HCT116 (cell line): ENCODE measurements around the gene POU2AF2. TPM values are rescaled to one million over a fixed set of nuclear protein-coding genes. Genes with fewer than 3 reads are reported as not detected.

Experiments
- ATAC-seq: fragments of 200-7000 bp; cut with Tn5 transposase; 2 replicates; pipeline ENCODE4 v1.9.1; 2020; ENCODE audit warnings: mild to moderate bottlenecking, moderate library complexity
- BruUV-seq: library from RNA; stranded (reverse); fragments of 400-500 nt; replicated peaks from 2 replicates; lab custom pipeline; 2021; lab: Mats Ljungman, UMichigan
- CTCF ChIA-PET: fragments of 300-600 bp; sonication (Branson Sonifier 250); formaldehyde crosslinking; loops from one replicate; lab custom pipeline; 2021; ENCODE audit warnings: antibody characterized with exemption; lab: Charles Lee
- POLR2A ChIA-PET: fragments of 300-600, 350-600 bp; sonication (Branson Sonifier 250); formaldehyde crosslinking; loops from one replicate; lab custom pipeline; 2021; ENCODE audit warnings: antibody characterized with exemption; lab: Charles Lee
- RAD21 ChIA-PET, 2 experiments: fragments of 300-600 bp; sonication (Branson Sonifier 250); formaldehyde crosslinking; loops; one replicate each; lab custom pipeline; 2023; ENCODE audit warnings: low total read pairs in 2 of 2; ENCODE audit not compliant: uncharacterized antibody in 2 of 2, unreplicated experiment in 2 of 2, low non-redundant PET in 1 of 2; lab: Charles Lee
- DNase-seq: peaks from one replicate; pipeline ENCODE4 v3.0.0-alpha.2; 2010; ENCODE audit warnings: low read depth, low spot score
- H2AFZ ChIP-seq: fragments of 200-600 bp; shearing (Covaris generic), sonication (generic); 2 replicates; pipeline ENCODE4 v1.6.1; 2017; ENCODE audit warnings: low read depth, mixed run types, mixed read lengths, antibody characterized with exemption, low read length; ENCODE audit not compliant: poor library complexity, severe bottlenecking
- H3K27ac ChIP-seq: 2 replicates; pipeline ENCODE4 v1.5.1; 2012; ENCODE audit warnings: low read depth, low read length
- H3K27me3 ChIP-seq: fragments of 200-600 bp; sonication (generic); 2 replicates; pipeline ENCODE4 v1.6.1; 2016; ENCODE audit warnings: mixed run types, low read length, mixed read lengths; ENCODE audit not compliant: insufficient read depth
- H3K36me3 ChIP-seq, 2 experiments: fragments of 200-500 bp in 1 of 2; fragments of 200-600 bp in 1 of 2; sonication (Bioruptor generic) in 1 of 2; sonication (generic) in 1 of 2; 2 replicates each; pipeline versions ENCODE4 v1.5.1 to v1.6.1; 2014 to 2016; ENCODE audit warnings: low read length in 2 of 2, inconsistent platforms in 1 of 2, mixed read lengths in 1 of 2, mixed run types in 1 of 2; ENCODE audit not compliant: insufficient read depth in 2 of 2, control insufficient read depth in 1 of 2
- H3K4me1 ChIP-seq, 2 experiments: fragments of 200-600 bp in 1 of 2; sonication (generic) in 1 of 2; 2 replicates each; pipeline versions ENCODE4 v1.5.1 to v1.6.1; 2012 to 2017; ENCODE audit warnings: low read length in 2 of 2, inconsistent platforms in 1 of 2, mild to moderate bottlenecking in 1 of 2, mixed read lengths in 1 of 2, mixed run types in 1 of 2, moderate library complexity in 1 of 2; ENCODE audit not compliant: insufficient read depth in 2 of 2, control insufficient read depth in 1 of 2
- H3K4me2 ChIP-seq: fragments of 200-600 bp; sonication (generic); 2 replicates; pipeline ENCODE4 v1.6.1; 2017; ENCODE audit warnings: mixed run types, low read length, mixed read lengths
- H3K4me3 ChIP-seq, 2 experiments: fragments of 200-600 bp in 1 of 2; sonication (generic) in 1 of 2; replicated peaks in 1 of 2; 2 replicates each; pipeline ENCODE4 v1.5.1; 2011 to 2016; ENCODE audit warnings: low read length in 2 of 2, control low read depth in 1 of 2, low read depth in 1 of 2, mild to moderate bottlenecking in 1 of 2, mixed read lengths in 1 of 2, mixed run types in 1 of 2
- H3K79me2 ChIP-seq: fragments of 200-600 bp; sonication (generic); 2 replicates; pipeline ENCODE4 v1.6.1; 2017; ENCODE audit warnings: mild to moderate bottlenecking, mixed run types, low read length, moderate library complexity, mixed read lengths; ENCODE audit not compliant: insufficient read depth
- H3K9ac ChIP-seq: fragments of 200-600 bp; sonication (generic); 2 replicates; pipeline ENCODE4 v1.6.1; 2016; ENCODE audit warnings: low read length, mixed read lengths
- H3K9me2 ChIP-seq: fragments of 200-600 bp; sonication (generic), shearing (Covaris generic); 2 replicates; pipeline ENCODE4 v1.6.1; 2017; ENCODE audit warnings: mixed run types, mild to moderate bottlenecking, moderate library complexity; ENCODE audit not compliant: insufficient read depth
- H3K9me3 ChIP-seq, 2 experiments: fragments of 200-500 bp in 1 of 2; fragments of 200-600 bp in 1 of 2; sonication (Bioruptor generic) in 1 of 2; sonication (generic) in 1 of 2; 2 replicates each; pipeline ENCODE4 v1.6.1; 2014 to 2017; ENCODE audit warnings: low read length in 2 of 2, mixed read lengths in 2 of 2, inconsistent platforms in 1 of 2, low read depth in 1 of 2, mild to moderate bottlenecking in 1 of 2, mixed run types in 1 of 2, moderate library complexity in 1 of 2; ENCODE audit not compliant: control insufficient read depth in 1 of 2, insufficient read depth in 1 of 2
- H4K20me1 ChIP-seq: fragments of 200-600 bp; sonication (generic), shearing (Covaris generic); 2 replicates; pipeline ENCODE4 v1.6.1; 2017; ENCODE audit warnings: mixed run types, mild to moderate bottlenecking, moderate library complexity; ENCODE audit not compliant: insufficient read depth
- ATF3 ChIP-seq: IDR thresholded peaks from 2 replicates; pipeline ENCODE4 v1.6.1; 2012
- CBX3 ChIP-seq: IDR thresholded peaks from 2 replicates; pipeline ENCODE4 v1.6.1; 2012; ENCODE audit warnings: low read depth
- CEBPB ChIP-seq: IDR thresholded peaks from 2 replicates; pipeline ENCODE4 v1.6.1; 2012; ENCODE audit warnings: low read depth
- CTCF ChIP-seq, 3 experiments: fragments of 200-600 bp in 1 of 3; sonication (generic) in 1 of 3; IDR thresholded peaks in 2 of 3; conservative IDR thresholded peaks in 1 of 3; 2 replicates each; pipeline ENCODE4 v1.5.1; 2012 to 2017; ENCODE audit warnings: low read depth in 2 of 3, low read length in 2 of 3, antibody characterized with exemption in 1 of 3, borderline replicate concordance in 1 of 3, control low read depth in 1 of 3, mild to moderate bottlenecking in 1 of 3, mixed read lengths in 1 of 3, mixed run types in 1 of 3, moderate library complexity in 1 of 3; ENCODE audit not compliant: insufficient read depth in 1 of 3
- EGR1 ChIP-seq: IDR thresholded peaks from 2 replicates; pipeline ENCODE4 v1.6.1; 2012; ENCODE audit warnings: low read depth
- ELF1 ChIP-seq: IDR thresholded peaks from 2 replicates; pipeline ENCODE4 v1.6.1; 2012; ENCODE audit warnings: low read depth, borderline replicate concordance
- EZH2 ChIP-seq: fragments of 200-600 bp; sonication (generic); IDR thresholded peaks from 2 replicates; pipeline ENCODE4 v1.6.1; 2017; ENCODE audit warnings: antibody characterized with exemption, mixed run types
- EZH2phosphoT487 ChIP-seq: fragments of 200-600 bp; IDR thresholded peaks from 2 replicates; pipeline ENCODE4 v1.6.1; 2018; ENCODE audit warnings: antibody characterized with exemption, borderline replicate concordance
- FOSL1 ChIP-seq: IDR thresholded peaks from 2 replicates; pipeline ENCODE4 v1.6.1; 2012; ENCODE audit warnings: low read depth
- POLR2A ChIP-seq: IDR thresholded peaks from 2 replicates; pipeline ENCODE4 v1.7.0; 2011; ENCODE audit warnings: borderline replicate concordance; ENCODE audit not compliant: insufficient read depth, insufficient read length; ENCODE audit errors: extremely low read depth
- POLR2AphosphoS5 ChIP-seq: IDR thresholded peaks from 2 replicates; pipeline ENCODE4 v1.6.1; 2011; ENCODE audit warnings: mild to moderate bottlenecking, low read depth, low read length, moderate library complexity
- RAD21 ChIP-seq: IDR thresholded peaks from 2 replicates; pipeline ENCODE4 v1.6.1; 2012; ENCODE audit warnings: low read depth, mild to moderate bottlenecking
- REST ChIP-seq: IDR thresholded peaks from 2 replicates; pipeline ENCODE4 v1.6.1; 2012; ENCODE audit warnings: low read depth
- SIN3A ChIP-seq: IDR thresholded peaks from 2 replicates; pipeline ENCODE4 v1.6.1; 2012; ENCODE audit warnings: low read depth
- SRF ChIP-seq: IDR thresholded peaks from 2 replicates; pipeline ENCODE4 v1.6.1; 2012; ENCODE audit warnings: low read depth
- YY1 ChIP-seq: IDR thresholded peaks from 2 replicates; pipeline ENCODE4 v1.6.1; 2011; ENCODE audit warnings: low read length, low read depth, moderate library complexity, mild to moderate bottlenecking; ENCODE audit not compliant: insufficient replicate concordance; ENCODE audit errors: extremely low read depth
- ZFX ChIP-seq: fragments of 450-650 bp; IDR thresholded peaks from 2 replicates; pipeline ENCODE4 v1.6.1; 2017
- ZNF274 ChIP-seq: fragments of 200-500 bp; sonication (Bioruptor generic); IDR thresholded peaks from 2 replicates; pipeline ENCODE4 v1.6.1; 2014; ENCODE audit warnings: mild to moderate bottlenecking, low read depth, low read length, inconsistent platforms
- intact Hi-C: fragments of 100-400 bp; cut with micrococcal nuclease; formaldehyde crosslinking; loops from 2 replicates; pipeline ENCODE4 v1.10.0; 2022
- total RNA-seq: library from RNA; stranded (reverse); gene quantifications from one replicate; pipeline ENCODE4 v1.2.1, GENCODE V29; 2021; ENCODE audit not compliant: unreplicated experiment
- TF ChIP-seq, protein P1 (sequence below): IDR thresholded peaks from 2 replicates; pipeline ENCODE4 v1.6.1; 2011; ENCODE audit warnings: mild to moderate bottlenecking, low read length, moderate library complexity; ENCODE audit not compliant: insufficient replicate concordance; ENCODE audit errors: extremely low read depth
- TF ChIP-seq, protein P2 (sequence below): IDR thresholded peaks from 2 replicates; pipeline ENCODE4 v1.6.1; 2012

Gene POU2AF2
- total RNA-seq, 1 experiment from 2014 or later: not detected

- Histone ChIP-seq H3K27ac (no peak overlapping the region), H4K20me1 (no peaks in the 10 kb centered on the region), H3K79me2 (no peaks in the 10 kb centered on the region), H3K9me3 (no peaks in the 10 kb centered on the region), H3K4me2 (no peak overlapping the region), H3K4me1 (no peaks in the 10 kb centered on the region), H3K9me2 (no peaks in the 10 kb centered on the region; the same call in 1 of the 2 replicates), H3K4me3 (no peak overlapping the region), H3K9ac (no peak overlapping the region), H3K27me3 (peaks cover 6% of the 10 kb centered on the region; the same call in 1 of the 2 replicates), H2AFZ (no peak overlapping the region), H3K36me3 (no peaks in the 10 kb centered on the region)
- intact Hi-C loops: no loop called here
- BruUV-seq: no TSS peak
- no peak for TF ChIP-seq ATF3
- no peak for TF ChIP-seq ELF1
- TF ChIP-seq EGR1: no peak
- no peak for TF ChIP-seq EZH2
- TF ChIP-seq FOSL1: no peak
- TF ChIP-seq POLR2A: no peak
- no peak for TF ChIP-seq ZFX
- TF ChIP-seq, protein P1, sequence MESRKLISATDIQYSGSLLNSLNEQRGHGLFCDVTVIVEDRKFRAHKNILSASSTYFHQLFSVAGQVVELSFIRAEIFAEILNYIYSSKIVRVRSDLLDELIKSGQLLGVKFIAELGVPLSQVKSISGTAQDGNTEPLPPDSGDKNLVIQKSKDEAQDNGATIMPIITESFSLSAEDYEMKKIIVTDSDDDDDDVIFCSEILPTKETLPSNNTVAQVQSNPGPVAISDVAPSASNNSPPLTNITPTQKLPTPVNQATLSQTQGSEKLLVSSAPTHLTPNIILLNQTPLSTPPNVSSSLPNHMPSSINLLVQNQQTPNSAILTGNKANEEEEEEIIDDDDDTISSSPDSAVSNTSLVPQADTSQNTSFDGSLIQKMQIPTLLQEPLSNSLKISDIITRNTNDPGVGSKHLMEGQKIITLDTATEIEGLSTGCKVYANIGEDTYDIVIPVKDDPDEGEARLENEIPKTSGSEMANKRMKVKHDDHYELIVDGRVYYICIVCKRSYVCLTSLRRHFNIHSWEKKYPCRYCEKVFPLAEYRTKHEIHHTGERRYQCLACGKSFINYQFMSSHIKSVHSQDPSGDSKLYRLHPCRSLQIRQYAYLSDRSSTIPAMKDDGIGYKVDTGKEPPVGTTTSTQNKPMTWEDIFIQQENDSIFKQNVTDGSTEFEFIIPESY: no peak
- TF ChIP-seq ZNF274: no peak
- no peak for TF ChIP-seq CBX3
- no peak for TF ChIP-seq POLR2AphosphoS5
- no peak for TF ChIP-seq YY1
- no peak for TF ChIP-seq CEBPB
- no peak for TF ChIP-seq EZH2phosphoT487
- TF ChIP-seq RAD21: no peak
- TF ChIP-seq SRF: no peak
- no peak for TF ChIP-seq CTCF (IDR thresholded peaks at IDR 0.05 in 2 of 3, conservative IDR thresholded peaks at IDR 0.05 in 1 of 3; ENCODE audit: borderline replicate concordance in 1 of 3, insufficient read depth in 1 of 3, low read depth in 2 of 3, low read length in 2 of 3)
- TF ChIP-seq SIN3A: no peak
- TF ChIP-seq, protein P2, sequence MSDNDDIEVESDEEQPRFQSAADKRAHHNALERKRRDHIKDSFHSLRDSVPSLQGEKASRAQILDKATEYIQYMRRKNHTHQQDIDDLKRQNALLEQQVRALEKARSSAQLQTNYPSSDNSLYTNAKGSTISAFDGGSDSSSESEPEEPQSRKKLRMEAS: no peak
- TF ChIP-seq REST: no peak
- no peak for DNase-seq
- ATAC-seq: no peak
- ChIA-PET CTCF (no interaction called here), POLR2A (no interaction called here), RAD21 (no interaction called here)
These were observed 90.0 kb downstream of the POU2AF2 start for GRCh38 chr11:111335549-111335948.
